A673 (cell line): Measurements from ENCODE around the gene BAIAP2L1.

Experiments
- CTCF ChIP-seq: fragments of 300-800, 200-600 bp; sonication (generic); conservative IDR thresholded peaks from 2 replicates; pipeline ENCODE4 v1.5.1; 2017; ENCODE audit warnings: low read depth, mild to moderate bottlenecking, antibody characterized with exemption, low read length, moderate library complexity, mixed read lengths
- EZH2 ChIP-seq: fragments of 200-600 bp; sonication (generic); IDR thresholded peaks from 2 replicates; pipeline ENCODE4 v1.6.1; 2017; ENCODE audit warnings: borderline replicate concordance, low read depth, mild to moderate bottlenecking, mixed read lengths, antibody characterized with exemption, low read length; ENCODE audit not compliant: poor library complexity, severe bottlenecking

GRCh38 chr7:98244871-98245270 is 156.0 kb downstream of the BAIAP2L1 start:
- TF ChIP-seq CTCF (no peak), EZH2 (no peak)
